H9 (cell line): ENCODE measurements around the gene TMEM229B. TPM values are rescaled to one million over a fixed set of nuclear protein-coding genes. Genes with fewer than 3 reads are reported as not detected.

Experiments
- DNase-seq: peaks from one replicate; pipeline ENCODE4 v3.0.0-alpha.2; 2017
- H2AFZ ChIP-seq: one replicate; pipeline ENCODE4 v1.6.1; 2013; ENCODE audit warnings: mild to moderate bottlenecking, low read length, control low read depth, moderate library complexity
- H2AK5ac ChIP-seq: 2 replicates; pipeline ENCODE4 v1.6.1; 2013; ENCODE audit warnings: low read length, control low read depth, mixed read lengths; ENCODE audit not compliant: insufficient read length
- H2BK120ac ChIP-seq: one replicate; pipeline ENCODE4 v1.6.1; 2013; ENCODE audit warnings: low read depth, mild to moderate bottlenecking, low read length, control low read depth, inconsistent platforms; ENCODE audit not compliant: poor library complexity, severe bottlenecking
- H2BK12ac ChIP-seq: 2 replicates; pipeline ENCODE4 v1.6.1; 2013; ENCODE audit warnings: low read length, control low read depth, mixed read lengths, low read depth; ENCODE audit not compliant: insufficient read length
- H2BK15ac ChIP-seq: 2 replicates; pipeline ENCODE4 v1.6.1; 2013; ENCODE audit warnings: low read depth, low read length, control low read depth
- H2BK20ac ChIP-seq: one replicate; pipeline ENCODE4 v1.6.1; 2013; ENCODE audit warnings: low read depth, mild to moderate bottlenecking, low read length, control low read depth, inconsistent platforms; ENCODE audit not compliant: poor library complexity, severe bottlenecking
- H2BK5ac ChIP-seq: 2 replicates; pipeline ENCODE4 v1.6.1; 2013; ENCODE audit warnings: low read length, control low read depth, mixed read lengths; ENCODE audit not compliant: insufficient read length
- H3K14ac ChIP-seq: 2 replicates; pipeline ENCODE4 v1.6.1; 2013; ENCODE audit warnings: low read length, control low read depth; ENCODE audit not compliant: insufficient read depth
- H3K18ac ChIP-seq: 2 replicates; pipeline ENCODE4 v1.6.1; 2013; ENCODE audit warnings: low read depth, mild to moderate bottlenecking, mixed read lengths, low read length, control low read depth; ENCODE audit not compliant: insufficient read length
- H3K23ac ChIP-seq: 2 replicates; pipeline ENCODE4 v1.6.1; 2013; ENCODE audit warnings: low read length, control low read depth, mixed read lengths, low read depth; ENCODE audit not compliant: insufficient read length
- H3K23me2 ChIP-seq: 2 replicates; pipeline ENCODE4 v1.6.1; 2013; ENCODE audit warnings: low read depth, mild to moderate bottlenecking, mixed read lengths, low read length, control low read depth; ENCODE audit not compliant: insufficient read length, poor library complexity, severe bottlenecking
- H3K27ac ChIP-seq: 2 replicates; pipeline ENCODE4 v1.5.1; 2013; ENCODE audit warnings: low read length, control low read depth, mixed read lengths, low read depth; ENCODE audit not compliant: insufficient read length
- H3K27me3 ChIP-seq: 2 replicates; pipeline ENCODE4 v1.6.1; 2013; ENCODE audit warnings: low read length, control low read depth, inconsistent platforms; ENCODE audit not compliant: insufficient read depth
- H3K4ac ChIP-seq: 2 replicates; pipeline ENCODE4 v1.6.1; 2013; ENCODE audit warnings: low read depth, mild to moderate bottlenecking, control low read depth, inconsistent platforms, low read length, moderate library complexity
- H3K4me1 ChIP-seq: 2 replicates; pipeline ENCODE4 v1.6.1; 2013; ENCODE audit warnings: low read length, control low read depth, inconsistent platforms; ENCODE audit not compliant: insufficient read depth
- H3K4me2 ChIP-seq: 2 replicates; pipeline ENCODE4 v1.6.1; 2013; ENCODE audit warnings: low read length, control low read depth, mixed read lengths; ENCODE audit not compliant: insufficient read length, insufficient read depth
- H3K56ac ChIP-seq: 2 replicates; pipeline ENCODE4 v1.6.1; 2013; ENCODE audit warnings: low read depth, mild to moderate bottlenecking, mixed read lengths, low read length, control low read depth; ENCODE audit not compliant: insufficient read length
- H3K79me1 ChIP-seq: 2 replicates; pipeline ENCODE4 v1.6.1; 2013; ENCODE audit warnings: low read depth, mild to moderate bottlenecking, moderate library complexity, low read length, control low read depth, inconsistent platforms; ENCODE audit not compliant: insufficient read depth, poor library complexity, severe bottlenecking
- H3K79me2 ChIP-seq: 2 replicates; pipeline ENCODE4 v1.6.1; 2013; ENCODE audit warnings: low read length, control low read depth, inconsistent platforms; ENCODE audit not compliant: insufficient read depth
- H3K9ac ChIP-seq: 2 replicates; pipeline ENCODE4 v1.6.1; 2013; ENCODE audit warnings: low read length, control low read depth, mixed read lengths; ENCODE audit not compliant: insufficient read length; ENCODE audit errors: extremely low read depth
- H3K9me3 ChIP-seq: one replicate; pipeline ENCODE4 v1.6.1; 2013; ENCODE audit warnings: low read depth, low read length, inconsistent platforms; ENCODE audit not compliant: control insufficient read depth
- H3T11ph ChIP-seq: one replicate; pipeline ENCODE4 v1.6.1; 2013; ENCODE audit warnings: mild to moderate bottlenecking, low read length, control low read depth, inconsistent platforms
- H4K20me1 ChIP-seq: one replicate; pipeline ENCODE4 v1.6.1; 2013; ENCODE audit not compliant: control insufficient read depth, insufficient read length, insufficient read depth
- H4K5ac ChIP-seq: 2 replicates; pipeline ENCODE4 v1.6.1; 2013; ENCODE audit warnings: low read depth, mild to moderate bottlenecking, mixed read lengths, low read length, control low read depth; ENCODE audit not compliant: insufficient read length
- H4K8ac ChIP-seq: replicated peaks from 2 replicates; pipeline ENCODE4 v1.6.1; 2013; ENCODE audit warnings: low read length, control low read depth, mixed read lengths, low read depth; ENCODE audit not compliant: insufficient read length
- H4K91ac ChIP-seq: 2 replicates; pipeline ENCODE4 v1.6.1; 2013; ENCODE audit warnings: low read depth, mild to moderate bottlenecking, moderate library complexity, mixed read lengths, low read length, control low read depth; ENCODE audit not compliant: insufficient read length
- H3K27ac Mint-ChIP-seq, 3 experiments: 2 replicates in 2 of 3; 3 replicates in 1 of 3; pipeline ENCODE4 v1.8.0; 2020 to 2021; ENCODE audit warnings: mixed read lengths in 3 of 3, mild to moderate bottlenecking in 1 of 3, moderate library complexity in 1 of 3
- H3K27me3 Mint-ChIP-seq: 2 replicates; pipeline ENCODE4 v1.8.0; 2021; ENCODE audit warnings: low read depth, mild to moderate bottlenecking, moderate library complexity, mixed read lengths
- H3K36me3 Mint-ChIP-seq, 3 experiments: 2 replicates in 2 of 3; 3 replicates in 1 of 3; pipeline ENCODE4 v1.8.0; 2020 to 2021; ENCODE audit warnings: low read depth in 3 of 3, mixed read lengths in 3 of 3; ENCODE audit not compliant: insufficient read depth in 1 of 3
- H3K4me1 Mint-ChIP-seq, 2 experiments: 2 replicates each; pipeline ENCODE4 v1.8.0; 2020; ENCODE audit warnings: mixed read lengths in 2 of 2
- H3K4me3 Mint-ChIP-seq, 2 experiments: 2 replicates in 1 of 2; 3 replicates in 1 of 2; pipeline ENCODE4 v1.8.0; 2020 to 2021; ENCODE audit warnings: mild to moderate bottlenecking in 2 of 2, mixed read lengths in 2 of 2, moderate library complexity in 1 of 2
- H3K9me3 Mint-ChIP-seq, 2 experiments: 2 replicates in 1 of 2; 3 replicates in 1 of 2; pipeline ENCODE4 v1.8.0; 2020; ENCODE audit warnings: mild to moderate bottlenecking in 2 of 2, mixed read lengths in 2 of 2, moderate library complexity in 1 of 2
- CTCF ChIP-seq: fragments of 200-600 bp; sonication (generic); conservative IDR thresholded peaks from 3 replicates; pipeline ENCODE4 v1.8.0; 2021; ENCODE audit warnings: antibody characterized with exemption, mild to moderate bottlenecking
- WGBS: extraction: QIAGEN DNeasy Blood & Tissue Kit; methylation state at CpG from one replicate; pipeline ENCODE4 v1.1.7; 2013; ENCODE audit warnings: missing lambda C conversion rate, low lambda C conversion rate, mixed read lengths; ENCODE audit not compliant: insufficient read length; ENCODE audit errors: extremely low coverage; 5-methylcytosine and 5-hydroxymethylcytosine counted together
- total RNA-seq: library from RNA; stranded (reverse); gene quantifications from 2 replicates; pipeline ENCODE4 v1.2.1, GENCODE V29; 2021

TMEM229B gene
- total RNA-seq, 1 experiment from 2014 or later: 0.24 TPM

GRCh38 chr14:67525389-67525788, 36.9 kb upstream of the TMEM229B start:
- Histone ChIP-seq H3K27me3 (no peaks in the 10 kb centered on the region), H3K23ac (no peak overlapping the region), H2AFZ (no peak overlapping the region), H3K4ac (no peak overlapping the region), H3K27ac (no peak overlapping the region), H2BK120ac (no peak overlapping the region), H3K14ac (no peak overlapping the region), H2AK5ac (no peak overlapping the region), H3K9ac (no peak overlapping the region), H2BK15ac (no peak overlapping the region), H3K79me2 (no peaks in the 10 kb centered on the region), H4K8ac (no peak overlapping the region), H3T11ph (no peak overlapping the region), H3K56ac (no peak overlapping the region), H3K79me1 (no peaks in the 10 kb centered on the region), H3K18ac (no peak overlapping the region), H2BK12ac (no peak overlapping the region), H3K4me2 (no peak overlapping the region), H4K91ac (no peak overlapping the region), H3K23me2 (no peaks in the 10 kb centered on the region), H4K20me1 (no peaks in the 10 kb centered on the region), H4K5ac (no peak overlapping the region), H3K9me3 (no peaks in the 10 kb centered on the region), H3K4me1 (no peaks in the 10 kb centered on the region), H2BK20ac (no peak overlapping the region), H2BK5ac (no peak overlapping the region)
- no peaks in the 10 kb centered on the region for H3K9me3 Mint-ChIP-seq
- WGBS: no CpG with 5 or more reads among the region's 4 CpGs
- no peak for TF ChIP-seq CTCF
- no peak for DNase-seq
- H3K4me3 Mint-ChIP-seq: no peak overlapping the region
- no peak overlapping the region for H3K27ac Mint-ChIP-seq
- peaks cover 7 to 11% of the 10 kb centered on the region in 2 experiments for H3K4me1 Mint-ChIP-seq
- H3K36me3 Mint-ChIP-seq: no peaks in the 10 kb centered on the region
- H3K27me3 Mint-ChIP-seq: peaks cover 13% of the 10 kb centered on the region
